Endothelial cell of umbilical vein (primary cell): ENCODE data around the gene DAAM1. TPM values are rescaled to one million over a fixed set of nuclear protein-coding genes. Genes with fewer than 3 reads are reported as not detected.

Experiments used
- BruUV-seq: library from RNA; stranded (reverse); fragments of 400-500 nt; replicated peaks from 2 replicates; lab custom pipeline; 2021; lab: Mats Ljungman, UMichigan
- CTCF ChIA-PET: fragments of 300-600, 350-600 bp; sonication (Branson Sonifier 250); formaldehyde crosslinking; loops from one replicate; lab custom pipeline; 2021; ENCODE audit warnings: antibody characterized with exemption, inconsistent platforms; lab: Charles Lee
- POLR2A ChIA-PET: fragments of 300-600, 350-600 bp; sonication (Branson Sonifier 250); formaldehyde crosslinking; loops from one replicate; lab custom pipeline; 2021; ENCODE audit warnings: antibody characterized with exemption, inconsistent platforms; lab: Charles Lee
- DNase-seq: peaks from one replicate; pipeline ENCODE4 v3.0.0-alpha.2; 2011; ENCODE audit warnings: low read depth, low spot score
- FAIRE-seq: peaks from 2 replicates; lab custom pipeline; 2011; peaks lifted over from hg19 to GRCh38; lab: Jason Lieb, UNC
- H2AFZ ChIP-seq: 2 replicates; pipeline ENCODE4 v1.6.0; 2012; ENCODE audit warnings: low read depth, low read length, control low read depth, inconsistent platforms
- H3K27ac ChIP-seq: 2 replicates; pipeline ENCODE4 v1.5.1; 2011; ENCODE audit warnings: low read depth, mild to moderate bottlenecking, control low read depth, low read length, moderate library complexity; ENCODE audit not compliant: insufficient read depth
- H3K27me3 ChIP-seq, 2 experiments: 2 replicates each; pipeline versions ENCODE4 v1.6.0 to v1.6.1; 2011; ENCODE audit warnings: low read length in 2 of 2, mixed read lengths in 1 of 2; ENCODE audit not compliant: control insufficient read depth in 2 of 2, insufficient read depth in 2 of 2
- H3K36me3 ChIP-seq, 2 experiments: 2 replicates in 1 of 2; 3 replicates in 1 of 2; pipeline ENCODE4 v1.5.1; 2011; ENCODE audit warnings: low read length in 2 of 2, mild to moderate bottlenecking in 1 of 2, moderate library complexity in 1 of 2; ENCODE audit not compliant: control insufficient read depth in 2 of 2, insufficient read depth in 2 of 2; ENCODE audit errors: extremely low read depth in 1 of 2
- H3K4me1 ChIP-seq: 3 replicates; pipeline ENCODE4 v1.5.1; 2011; ENCODE audit warnings: mild to moderate bottlenecking, low read length; ENCODE audit not compliant: control insufficient read depth, insufficient read depth; ENCODE audit errors: extremely low read depth
- H3K4me2 ChIP-seq: 2 replicates; pipeline ENCODE4 v1.6.1; 2011; ENCODE audit warnings: low read length, control low read depth, mixed read lengths; ENCODE audit not compliant: insufficient read depth
- H3K4me3 ChIP-seq, 3 experiments: fragments of 200-600 bp in 1 of 3; sonication (generic), shearing (Covaris generic) in 1 of 3; replicated peaks in 1 of 3; 2 replicates each; pipeline ENCODE4 v1.5.1; 2011 to 2016; ENCODE audit warnings: control low read depth in 3 of 3, low read length in 3 of 3, mild to moderate bottlenecking in 2 of 3, inconsistent platforms in 1 of 3, low read depth in 1 of 3, moderate library complexity in 1 of 3; ENCODE audit not compliant: insufficient read depth in 1 of 3
- H3K79me2 ChIP-seq: 2 replicates; pipeline ENCODE4 v1.6.0; 2012; ENCODE audit warnings: low read length, inconsistent platforms; ENCODE audit not compliant: control insufficient read depth, insufficient read depth
- H3K9ac ChIP-seq: replicated peaks from 2 replicates; pipeline ENCODE3; 2011; ENCODE audit warnings: low read length, control low read depth; ENCODE audit not compliant: insufficient read depth; ENCODE audit errors: extremely low read depth
- H3K9me1 ChIP-seq: replicated peaks from 3 replicates; pipeline ENCODE4 v1.6.0; 2011; ENCODE audit warnings: mild to moderate bottlenecking, low read length; ENCODE audit not compliant: control insufficient read depth, insufficient read depth; ENCODE audit errors: extremely low read depth
- H3K9me3 ChIP-seq: replicated peaks from 2 replicates; pipeline ENCODE4 v1.5.1; 2012; ENCODE audit warnings: low read length, inconsistent platforms; ENCODE audit not compliant: control insufficient read depth, insufficient read depth
- H4K20me1 ChIP-seq: replicated peaks from 2 replicates; pipeline ENCODE3; 2011; ENCODE audit warnings: mild to moderate bottlenecking, low read length; ENCODE audit not compliant: control insufficient read depth, insufficient read depth; ENCODE audit errors: extremely low read depth
- EZH2 ChIP-seq: IDR thresholded peaks from 2 replicates; pipeline ENCODE4 v1.6.1; 2012; ENCODE audit warnings: borderline replicate concordance, low read depth, mild to moderate bottlenecking, moderate library complexity, low read length, inconsistent platforms; ENCODE audit not compliant: severe bottlenecking
- FOS ChIP-seq: IDR thresholded peaks from 2 replicates; pipeline ENCODE4 v1.6.1; 2011; ENCODE audit warnings: mild to moderate bottlenecking, low read length, moderate library complexity, borderline replicate concordance; ENCODE audit not compliant: insufficient read depth
- GATA2 ChIP-seq: IDR thresholded peaks from 2 replicates; pipeline ENCODE4 v1.7.0; 2011; ENCODE audit warnings: low read depth, mild to moderate bottlenecking, moderate library complexity, mixed read lengths, low read length; ENCODE audit not compliant: insufficient read length, insufficient read depth
- MYC ChIP-seq: IDR thresholded peaks from one replicate; pipeline ENCODE4 v1.6.1; 2011; ENCODE audit warnings: mild to moderate bottlenecking, low read depth, low read length
- POLR2A ChIP-seq: IDR thresholded peaks from 2 replicates; pipeline ENCODE4 v1.6.1; 2012; ENCODE audit warnings: low read depth, mild to moderate bottlenecking, control low read depth, low read length
- POLR2AphosphoS5 ChIP-seq: IDR thresholded peaks from 2 replicates; pipeline ENCODE4 v1.6.1; 2012; ENCODE audit warnings: low read depth, mild to moderate bottlenecking, control low read depth, low read length, moderate library complexity; ENCODE audit not compliant: insufficient read depth
- dilution Hi-C: fragments of 300-500 bp; cut with MboI; formaldehyde crosslinking; loops from one replicate; pipeline ENCODE4 v1.15.0; 2019; ENCODE audit warnings: low sequenced_read_pairs; ENCODE audit not compliant: extremely low pct_ligation_motif_present
- intact Hi-C: fragments of 100-400 bp; cut with micrococcal nuclease; formaldehyde crosslinking; loops from one replicate; pipeline ENCODE4 v1.10.0; 2022
- polyA plus RNA-seq, 4 experiments: library from polyadenylated mRNA; depleted of rRNA in 3 of 4; stranded (reverse) in 3 of 4; unstranded in 1 of 4; fragments of >200 nt; gene quantifications; 2 replicates each; pipeline versions ENCODE4 v1.2.1 to v1.2.3, GENCODE V29; 2011 to 2012; ENCODE audit warnings: missing spikeins in 1 of 4
- total RNA-seq: library from RNA; stranded (reverse); gene quantifications from 2 replicates; pipeline ENCODE4 v1.2.3, GENCODE V29; 2021
- TF ChIP-seq, protein P1 (sequence below): IDR thresholded peaks from 2 replicates; pipeline ENCODE4 v1.6.1; 2011; ENCODE audit not compliant: insufficient read depth, insufficient read length

The DAAM1 gene
- total and polyA plus RNA-seq, 2 donors (not counting 3 experiments of a cell fraction or from before 2014, with no cell fraction given), result 10.2 to 25.3 TPM

DNA sequence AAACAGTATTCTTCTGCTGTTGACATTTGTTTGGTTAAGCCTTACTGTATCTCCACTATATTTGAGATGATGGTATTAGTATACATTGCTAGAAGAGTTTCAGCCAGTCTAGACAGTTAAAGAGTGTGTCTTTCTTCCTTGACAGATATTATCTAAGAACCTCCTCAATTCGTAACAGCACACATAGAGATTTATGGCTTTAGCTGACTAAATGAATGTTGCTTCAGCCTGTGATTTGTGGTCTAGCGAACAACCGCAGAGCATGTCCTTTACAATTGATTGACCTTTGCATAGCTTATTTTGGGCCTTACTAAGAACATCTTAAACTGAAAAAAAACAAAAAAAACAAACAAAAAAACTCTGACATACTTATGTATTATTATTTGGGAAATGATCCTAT lies 122.2 kb downstream of the DAAM1 start:
- DNase-seq (no peak), FAIRE-seq (no peak)
- H2AFZ ChIP-seq, result no peak overlapping the region
- H3K4me3 ChIP-seq, result no peak overlapping the region
- no peak overlapping the region for H3K27ac ChIP-seq
- no peak overlapping the region for H3K9ac ChIP-seq
- H3K9me1 ChIP-seq, result no peaks in the 10 kb centered on the region
- H3K9me3 ChIP-seq, result no peaks in the 10 kb centered on the region
- ChIA-PET POLR2A (no interaction called here), CTCF (interaction anchor here (1.2 to 1.8 kb wide), 5 partner anchors 14 to 41 kb away, joined by 3 to 4 read pairs (median 3); no protein-coding TSS in a partner anchor)
- no peaks in the 10 kb centered on the region for H3K36me3 ChIP-seq
- dilution Hi-C loops, result no loop called here
- no peak for TF ChIP-seq MYC
- TF ChIP-seq POLR2AphosphoS5, result no peak
- no peak for TF ChIP-seq EZH2
- no peak for TF ChIP-seq GATA2
- no peak for TF ChIP-seq FOS
- TF ChIP-seq, protein P1, sequence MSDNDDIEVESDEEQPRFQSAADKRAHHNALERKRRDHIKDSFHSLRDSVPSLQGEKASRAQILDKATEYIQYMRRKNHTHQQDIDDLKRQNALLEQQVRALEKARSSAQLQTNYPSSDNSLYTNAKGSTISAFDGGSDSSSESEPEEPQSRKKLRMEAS, result no peak
- TF ChIP-seq POLR2A, result no peak
- H3K4me1 ChIP-seq, result peaks cover 41% of the 10 kb centered on the region
- H3K79me2 ChIP-seq, result no peaks in the 10 kb centered on the region
- H3K4me2 ChIP-seq, result no peak overlapping the region
- no peaks in the 10 kb centered on the region for H4K20me1 ChIP-seq
- BruUV-seq, result no TSS peak
- no peaks in the 10 kb centered on the region for H3K27me3 ChIP-seq
- intact Hi-C loops, result no loop called here

DNA sequence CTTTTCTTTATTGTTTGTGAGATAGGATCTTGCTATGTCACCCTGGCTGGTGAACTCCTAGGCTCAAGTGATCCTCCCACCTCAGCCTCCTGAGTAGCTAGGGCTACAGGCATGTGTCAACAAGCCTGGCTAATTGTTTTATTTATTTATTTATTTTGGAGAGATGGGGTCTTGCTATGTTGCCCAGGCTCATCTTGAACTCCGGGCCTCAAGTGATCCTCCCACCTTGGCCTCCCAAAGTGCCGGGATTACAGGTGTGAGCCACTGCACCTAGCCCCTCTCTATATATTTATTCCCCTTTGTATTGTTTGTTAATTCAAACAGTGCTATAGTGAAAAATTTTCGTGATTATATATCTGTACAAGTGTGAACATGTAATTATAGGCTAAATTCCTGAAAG lies 123.3 kb downstream of the DAAM1 start:
- no peak for DNase-seq
- Histone ChIP-seq H3K4me2 (no peak overlapping the region), H3K4me3 (no peak overlapping the region), H3K27me3 (no peaks in the 10 kb centered on the region), H3K27ac (no peak overlapping the region), H3K4me1 (peaks cover 30% of the 10 kb centered on the region), H4K20me1 (no peaks in the 10 kb centered on the region), H3K9ac (no peak overlapping the region), H2AFZ (no peak overlapping the region), H3K9me3 (no peaks in the 10 kb centered on the region), H3K36me3 (no peaks in the 10 kb centered on the region), H3K79me2 (no peaks in the 10 kb centered on the region), H3K9me1 (no peaks in the 10 kb centered on the region)
- BruUV-seq, result no TSS peak
- CTCF ChIA-PET, result interaction anchor here (1.8 kb wide), 1 partner anchor 18 kb away, joined by 4 read pairs; no protein-coding TSS in a partner anchor
- POLR2A ChIA-PET, result no interaction called here
- no peak for FAIRE-seq
- dilution Hi-C loops, result no loop called here
- TF ChIP-seq POLR2AphosphoS5, result no peak
- no peak for TF ChIP-seq POLR2A
- no peak for TF ChIP-seq GATA2
- intact Hi-C loops, result no loop called here
